NB4 (cell line): Measurements from ENCODE around the gene SEPTIN12.

Experiments used
- DNase-seq: peaks from one replicate; pipeline ENCODE4 v3.0.0; 2010; ENCODE audit warnings: low read depth
- H3K4me3 ChIP-seq: one replicate; pipeline ENCODE4 v1.5.1; 2011; ENCODE audit warnings: mild to moderate bottlenecking, low read depth, low read length, moderate library complexity
- CTCF ChIP-seq: IDR thresholded peaks from one replicate; pipeline ENCODE4 v1.5.1; 2012; ENCODE audit warnings: low read depth, low read length
- MAX ChIP-seq: IDR thresholded peaks from 2 replicates; pipeline ENCODE4 v1.6.1; 2011; ENCODE audit warnings: low read depth, low read length
- MYC ChIP-seq: IDR thresholded peaks from 2 replicates; pipeline ENCODE4 v1.6.1; 2011; ENCODE audit warnings: low read depth, low read length
- POLR2A ChIP-seq: IDR thresholded peaks from 2 replicates; pipeline ENCODE4 v1.6.1; 2011; ENCODE audit warnings: mild to moderate bottlenecking; ENCODE audit not compliant: insufficient read length; ENCODE audit errors: extremely low read depth

The SEPTIN12 gene

GRCh38 chr16:4806280-4806679, 18.1 kb upstream of the SEPTIN12 start:
- H3K4me3 ChIP-seq: no peak overlapping the region
- TF ChIP-seq POLR2A (no peak), MYC (no peak), CTCF (no peak), MAX (no peak)
- DNase-seq: no peak

DNA sequence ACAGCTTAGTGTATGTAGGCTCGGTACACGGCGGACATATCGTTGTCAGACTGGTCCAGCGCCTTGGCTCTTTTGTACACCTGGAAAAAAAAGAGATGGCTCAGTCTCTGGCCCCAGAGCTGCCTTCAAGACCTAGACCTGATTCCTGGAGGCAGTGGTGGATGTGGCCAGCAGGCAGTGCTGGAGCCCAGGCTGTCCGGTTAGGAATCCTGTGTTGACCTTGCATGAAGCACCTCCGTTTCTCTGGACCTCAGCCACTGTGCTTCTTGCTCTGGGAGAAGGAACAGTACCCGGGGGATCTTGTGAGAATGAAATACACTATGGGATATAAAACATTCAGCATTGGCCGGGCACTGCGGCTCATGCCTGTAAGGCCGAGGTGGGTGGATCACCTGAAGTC, 17.1 kb upstream of the SEPTIN12 start:
- no peak for DNase-seq
- TF ChIP-seq POLR2A (no peak), CTCF (no peak), MAX (no peak), MYC (no peak)

GRCh38 chr16:4803898-4804762, 16.0 kb upstream of the SEPTIN12 start:
- no peak for DNase-seq
- TF ChIP-seq MYC (no peak), CTCF (no peak), MAX (no peak), POLR2A (no peak)
- no peak overlapping the region for H3K4me3 ChIP-seq

More for the DNA sequence above, 17.1 kb upstream of the SEPTIN12 start:
- H3K4me3 ChIP-seq: no peak overlapping the region

DNA sequence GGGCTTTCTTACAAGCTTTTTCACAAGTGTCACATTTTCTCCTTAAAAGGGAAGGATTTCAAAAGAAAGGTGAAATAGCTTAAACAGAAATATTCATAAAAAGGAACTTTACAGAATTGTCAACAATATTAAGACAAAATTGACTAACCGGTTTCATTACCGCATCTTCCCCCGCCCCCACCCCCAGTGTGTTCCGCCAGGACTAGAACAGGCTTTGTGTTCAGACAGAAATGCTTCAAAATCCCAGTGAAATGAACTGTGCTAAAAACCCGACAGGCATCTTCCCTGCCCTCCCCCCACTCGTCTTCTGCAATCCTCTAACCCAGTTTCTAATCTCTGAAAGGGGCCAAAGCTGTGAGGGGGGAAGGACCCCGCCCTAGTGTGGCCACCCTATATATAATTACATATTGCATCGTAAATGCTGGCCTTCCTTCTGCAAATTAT, 15.3 kb upstream of the SEPTIN12 start:
- H3K4me3 ChIP-seq: peak overlapping the region; percentile 60
- TF ChIP-seq CTCF: no peak
- TF ChIP-seq MYC: no peak
- TF ChIP-seq POLR2A: no peak
- TF ChIP-seq MAX: no peak
- peak; percentile 43 for DNase-seq

DNA sequence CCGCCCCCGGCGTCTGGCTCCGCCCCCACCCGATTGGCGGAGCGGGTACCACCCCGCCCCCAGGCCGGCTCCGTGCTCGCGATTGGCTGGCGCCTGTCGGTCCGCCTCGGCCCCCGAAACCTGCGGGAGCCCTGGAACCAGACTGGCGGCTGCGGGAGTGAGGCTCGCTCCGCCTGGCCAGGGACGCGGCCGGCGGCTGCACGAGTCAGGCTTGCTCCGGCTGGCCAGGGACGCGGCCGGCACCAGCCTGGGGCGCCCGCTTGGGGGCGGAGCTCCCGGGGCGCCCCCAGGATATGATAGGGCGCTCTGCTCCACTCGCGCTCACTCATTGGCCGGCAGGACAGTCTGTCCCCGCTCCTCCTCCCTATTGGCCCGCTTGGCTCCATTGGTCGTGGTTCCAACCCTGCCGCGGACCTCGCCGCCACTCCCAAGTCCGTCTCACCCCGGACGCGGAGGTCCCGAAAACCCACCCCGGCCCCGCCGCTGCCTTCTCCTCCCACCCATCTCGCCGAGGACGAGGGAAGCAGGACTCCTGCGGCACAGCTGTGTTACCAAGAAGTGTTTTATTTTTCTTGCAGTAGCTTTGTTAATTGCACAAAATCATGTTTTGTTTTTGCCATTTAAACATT, 14.6 kb upstream of the SEPTIN12 start:
- peak; percentile 92 for DNase-seq
- TF ChIP-seq MAX (no peak), CTCF (no peak), POLR2A (no peak), MYC (no peak)
- peak overlapping the region; percentile 73 for H3K4me3 ChIP-seq
